Effector CD4-positive, alpha-beta T cell (primary cell): ENCODE data around the gene TUBB3.
"Not testable (repeated sequence)": the region's sequence is repeated elsewhere in the genome, so short reads cannot be mapped to it uniquely, and the experiment has no call there.

ENCODE experiments used
- DNase-seq: peaks from one replicate; pipeline ENCODE4 v3.0.0-alpha.2; 2020

TUBB3 gene

DNA sequence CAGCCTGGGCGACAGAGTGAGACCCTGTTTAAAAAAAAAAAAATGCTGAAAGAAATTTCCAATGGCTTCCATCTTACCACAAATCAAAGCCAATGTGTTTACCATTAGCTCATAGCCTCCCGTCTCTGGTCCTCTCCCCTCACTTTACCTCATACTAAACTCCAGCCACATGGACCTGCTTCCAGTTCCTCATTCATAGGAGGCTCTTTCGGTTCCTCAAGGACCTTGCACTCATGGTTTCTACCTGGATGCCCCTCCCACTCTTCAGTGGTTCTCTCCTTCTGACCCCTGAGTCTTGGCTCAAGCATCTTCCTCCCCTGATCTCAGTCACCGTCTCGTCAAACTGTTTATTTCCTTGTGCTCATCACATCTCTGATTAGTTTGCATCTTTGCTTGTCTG lies 21.6 kb downstream of the TUBB3 start:
- DNase-seq = no peak

DNA sequence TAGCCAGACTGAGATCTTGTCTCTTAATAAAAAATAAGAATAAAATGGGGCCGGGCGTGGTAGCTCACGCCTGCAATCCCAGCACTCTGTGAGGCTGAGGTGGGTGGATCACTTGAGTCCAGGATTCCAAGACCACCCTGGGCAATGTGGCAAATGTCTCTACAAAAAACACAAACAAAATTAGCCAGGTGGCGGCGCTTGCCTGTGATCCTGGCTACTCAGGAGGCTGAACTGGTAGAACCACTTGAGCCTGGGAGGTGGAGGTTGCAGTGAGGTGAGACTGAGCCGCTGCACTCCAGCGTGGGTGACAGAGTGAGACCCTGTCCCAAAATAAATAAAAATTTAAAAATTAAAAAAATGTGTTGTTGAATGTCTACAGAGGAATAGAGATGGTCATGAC lies 22.5 kb downstream of the TUBB3 start:
- no peak for DNase-seq

DNA sequence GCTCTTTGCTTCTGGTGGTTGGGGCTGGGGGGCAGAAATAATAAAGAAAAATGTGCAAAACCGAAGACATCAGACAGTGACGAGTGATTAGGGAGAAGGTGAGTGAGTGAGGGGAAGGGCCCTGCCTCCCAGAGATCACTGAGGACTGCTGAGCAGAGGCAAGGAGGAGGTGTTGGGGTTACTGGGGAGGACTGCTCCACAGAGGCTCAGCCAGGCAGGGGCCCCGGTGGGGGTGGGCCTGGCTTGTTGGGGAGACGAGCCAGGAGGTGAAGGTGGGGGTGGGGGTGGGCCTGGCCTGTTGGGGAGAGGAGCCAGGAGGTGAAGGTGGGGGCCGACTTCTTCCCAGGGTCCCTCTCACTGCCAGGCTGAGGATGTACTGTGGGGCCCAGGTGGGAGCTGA lies 23.4 kb downstream of the TUBB3 start:
- no peak for DNase-seq

DNA sequence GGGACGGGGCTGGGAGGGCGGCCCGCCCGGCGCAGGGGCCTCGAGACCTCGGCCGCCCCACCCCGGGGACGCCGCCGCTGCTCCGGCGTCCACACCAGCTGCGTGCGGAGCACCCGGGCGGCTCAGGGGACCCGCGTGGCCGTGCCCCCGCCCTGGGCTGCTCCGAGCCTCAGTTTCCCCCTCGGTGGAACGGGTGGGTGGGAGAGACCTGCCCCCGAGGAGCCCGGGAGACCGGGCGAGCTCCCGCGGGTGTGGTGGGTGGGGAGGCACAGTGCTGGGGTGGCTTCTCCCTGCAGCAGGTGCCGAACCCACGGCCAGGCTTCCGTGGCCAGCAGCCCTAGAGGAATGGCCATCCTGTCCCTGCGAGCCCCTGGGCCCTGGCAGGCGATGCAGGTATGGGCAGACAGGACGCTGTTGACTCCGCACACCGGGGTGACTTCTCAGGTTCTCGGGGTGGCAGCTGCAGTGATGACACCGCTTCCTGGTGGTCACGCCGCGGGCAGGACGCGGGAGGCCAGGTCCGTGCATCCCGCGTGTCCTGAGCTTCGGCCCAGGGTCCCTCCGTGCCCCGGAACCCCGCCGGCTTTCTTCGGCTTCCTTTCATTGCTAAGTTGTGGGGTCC lies 26.1 kb downstream of the TUBB3 start:
- DNase-seq = no peak

DNA sequence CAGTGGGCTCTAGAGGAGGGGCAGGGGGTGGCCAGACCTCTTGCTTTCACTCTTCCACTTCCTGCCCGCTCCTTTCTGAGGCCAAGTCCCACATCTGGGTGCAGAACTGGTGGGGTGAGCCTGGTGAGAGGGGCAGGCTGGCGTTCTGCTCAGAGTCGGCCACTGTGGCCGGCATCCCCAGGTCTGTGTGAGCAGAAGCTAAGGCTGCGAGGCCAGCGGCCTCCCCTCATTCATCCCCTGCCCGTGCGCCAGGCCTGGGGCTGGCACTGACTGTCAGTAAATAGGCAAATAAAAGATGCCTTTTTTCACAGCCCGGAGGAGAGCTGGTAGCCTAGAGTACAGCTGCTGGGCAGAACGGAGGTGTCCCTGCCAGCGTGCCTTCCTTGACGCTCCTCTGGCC lies 26.6 kb downstream of the TUBB3 start:
- DNase-seq = no peak

DNA sequence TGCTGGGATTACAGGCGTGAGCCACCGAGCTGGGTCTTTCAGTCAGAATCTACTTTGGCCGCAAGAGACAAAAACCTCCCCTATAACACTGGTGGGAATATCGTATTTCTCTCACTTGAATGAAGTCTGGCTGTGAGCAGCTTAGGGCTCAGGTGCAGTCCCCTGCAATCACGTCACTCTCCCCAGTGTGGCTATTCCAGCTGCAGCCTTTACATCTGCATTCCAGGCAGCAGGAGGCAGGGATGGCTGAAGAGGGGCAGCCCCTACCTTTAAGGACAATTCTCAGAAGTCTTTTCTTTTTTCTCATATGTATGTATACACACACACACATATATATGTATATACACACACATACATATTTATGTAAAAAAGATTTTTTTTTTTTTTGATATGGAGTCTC lies 28.4 kb downstream of the TUBB3 start:
- DNase-seq = no peak

DNA sequence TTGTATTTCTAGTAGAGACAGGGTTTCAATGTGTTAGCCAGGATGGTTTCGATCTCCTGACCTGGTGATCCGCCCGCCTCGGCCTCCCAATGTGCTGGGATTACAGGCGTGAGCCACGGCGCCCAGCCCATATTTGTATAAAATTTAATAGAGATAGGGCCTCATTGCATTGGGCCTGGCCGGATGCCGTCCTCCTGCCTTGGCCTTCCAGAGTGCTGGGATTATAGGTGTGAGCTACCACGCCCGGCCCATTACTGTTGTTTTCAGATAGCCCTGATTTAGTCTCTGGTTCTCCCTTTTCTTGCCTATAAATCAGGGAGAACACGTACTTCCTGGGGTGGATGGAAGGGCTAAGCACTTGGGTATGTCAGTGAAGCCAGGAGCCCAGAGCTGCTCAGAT lies 28.9 kb downstream of the TUBB3 start:
- DNase-seq = no peak

DNA sequence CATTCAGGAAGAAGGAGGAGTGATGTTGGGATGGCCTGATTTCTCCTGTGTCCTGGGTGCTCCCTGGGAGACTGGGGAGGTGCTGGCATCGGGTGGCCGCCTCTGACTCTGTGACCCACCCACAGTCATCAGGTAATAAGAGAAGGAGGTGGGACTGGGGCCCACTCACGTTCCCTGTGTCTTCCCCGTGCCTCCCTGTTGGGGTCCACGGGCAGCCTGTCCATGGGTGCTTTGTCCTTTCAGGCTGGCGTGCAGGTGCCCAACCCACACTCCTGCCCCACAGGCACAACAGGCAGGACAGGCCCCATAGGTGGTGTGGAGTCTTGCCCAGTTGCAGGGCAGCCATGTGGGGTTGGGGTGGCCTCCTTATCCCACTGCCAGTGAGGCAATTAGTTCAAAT lies 29.4 kb downstream of the TUBB3 start:
- DNase-seq = no peak

DNA sequence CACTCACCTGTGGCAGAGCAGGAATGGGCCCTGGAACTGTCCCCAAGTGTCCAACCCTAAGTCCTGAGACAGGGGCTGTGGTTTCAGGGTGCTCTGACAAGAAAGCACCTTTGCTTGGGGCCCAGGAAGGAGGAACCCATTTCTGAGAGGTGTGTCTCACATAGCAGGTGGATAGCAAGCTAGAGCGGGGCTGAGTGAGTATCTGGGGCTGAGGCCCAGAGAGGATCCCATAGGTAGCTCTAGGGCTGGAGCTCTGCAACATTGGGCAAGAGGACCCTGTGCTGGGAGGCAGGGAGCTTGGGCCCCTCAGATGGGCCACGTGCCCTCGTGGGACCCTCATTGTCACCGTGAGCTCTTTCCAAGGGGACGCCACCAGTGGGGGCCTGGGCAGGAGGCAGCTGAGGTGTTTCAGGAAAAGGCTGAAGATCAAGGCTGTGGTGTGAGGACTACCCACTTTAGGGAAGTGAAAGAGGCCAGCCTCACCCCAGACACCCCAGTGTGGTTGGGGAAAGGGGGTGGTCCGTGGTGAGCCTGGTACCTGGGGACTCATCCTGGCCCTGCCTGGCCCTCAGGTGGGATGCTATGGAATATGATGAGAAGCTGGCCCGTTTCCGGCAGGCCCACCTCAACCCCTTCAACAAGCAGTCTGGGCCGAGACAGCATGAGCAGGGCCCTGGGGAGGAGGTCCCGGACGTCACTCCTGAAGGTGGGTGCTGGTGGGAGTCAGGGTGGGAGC lies 30.7 kb downstream of the TUBB3 start:
- no peak for DNase-seq

DNA sequence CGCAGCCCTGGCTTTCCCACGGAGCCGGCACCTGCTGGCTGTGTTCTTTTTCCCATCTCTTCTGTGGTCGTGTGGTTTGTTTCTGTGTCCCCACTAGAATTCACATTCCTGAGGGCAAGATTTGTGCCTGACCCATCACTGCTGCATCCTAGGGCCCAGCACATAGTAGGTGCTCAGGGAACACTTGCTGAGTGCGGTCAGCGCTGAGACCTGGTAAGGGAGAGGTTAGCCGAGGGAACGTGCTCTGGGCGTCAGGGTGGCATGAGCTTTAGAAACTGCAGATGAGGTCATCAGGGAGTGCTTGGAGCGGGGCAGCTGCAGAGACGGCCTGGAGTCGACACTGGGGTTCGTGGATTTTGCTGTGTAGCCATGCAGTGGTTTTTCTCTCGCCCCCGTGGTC lies 31.3 kb downstream of the TUBB3 start:
- no peak for DNase-seq

DNA sequence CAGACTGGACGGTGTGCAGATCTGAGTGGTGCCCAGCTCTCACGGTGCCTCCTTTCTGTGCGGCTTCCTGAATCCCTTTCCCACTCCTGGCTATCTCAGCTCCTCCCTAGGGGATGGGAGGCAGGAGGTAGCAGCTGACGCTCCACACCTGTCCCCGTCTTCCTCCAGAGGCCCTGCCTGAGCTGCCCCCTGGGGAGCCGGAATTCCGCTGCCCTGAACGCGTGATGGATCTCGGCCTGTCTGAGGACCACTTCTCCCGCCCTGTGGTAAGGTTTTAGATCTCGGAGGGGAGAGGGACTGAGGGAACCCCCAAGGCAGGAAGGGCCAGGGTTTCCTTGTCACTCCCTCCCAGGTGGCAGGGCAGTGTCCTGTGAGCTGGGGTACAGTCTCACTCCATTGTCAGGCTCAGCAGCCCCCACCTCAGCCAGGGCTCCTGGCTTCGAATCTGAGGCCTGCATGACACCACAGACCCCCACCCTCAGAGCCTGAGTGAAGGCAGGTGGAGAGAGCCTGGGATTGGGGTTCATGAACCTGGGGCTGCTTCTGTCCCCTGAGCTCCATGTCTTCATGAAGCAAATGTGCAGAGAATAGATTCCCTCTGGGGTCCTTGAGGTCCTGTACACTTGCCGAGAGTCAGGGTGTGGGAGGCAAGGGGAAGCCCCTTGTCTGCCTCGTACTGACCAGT lies 32.0 kb downstream of the TUBB3 start:
- no peak for DNase-seq

DNA sequence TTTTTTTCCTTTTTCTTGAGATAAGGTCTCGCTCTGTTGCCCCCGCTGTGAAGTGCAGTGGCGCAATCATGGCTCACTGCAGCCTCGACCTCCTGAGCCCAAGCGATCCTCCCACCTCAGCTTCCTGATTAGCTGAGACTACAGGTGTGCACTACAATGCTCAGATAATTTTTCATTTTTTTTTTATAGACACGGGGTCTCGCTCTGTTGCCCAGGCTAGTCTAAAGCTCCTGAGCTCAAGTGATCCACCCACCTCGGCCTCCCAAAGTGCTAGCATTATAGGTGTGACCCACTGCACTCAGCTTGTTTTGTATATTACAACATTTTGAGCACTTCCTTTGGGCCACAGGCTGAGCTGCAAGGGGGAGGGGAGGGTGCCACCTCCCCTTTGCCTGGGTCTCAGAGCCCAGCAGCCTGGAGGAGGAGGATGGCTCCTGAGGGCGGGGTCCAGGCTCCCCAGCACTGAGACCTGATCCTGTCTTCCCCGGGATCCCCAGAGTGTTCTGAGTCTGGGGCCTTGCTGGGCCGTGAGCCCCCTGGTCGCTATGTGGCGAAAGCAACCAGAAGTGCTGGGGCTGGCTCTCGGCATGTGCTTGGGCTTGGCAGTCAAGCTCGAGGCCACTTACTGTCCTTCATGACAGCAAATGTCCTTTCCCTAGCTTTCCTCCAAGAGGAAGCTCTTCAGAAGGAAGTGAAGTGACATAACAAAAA lies 33.5 kb downstream of the TUBB3 start:
- no peak for DNase-seq

DNA sequence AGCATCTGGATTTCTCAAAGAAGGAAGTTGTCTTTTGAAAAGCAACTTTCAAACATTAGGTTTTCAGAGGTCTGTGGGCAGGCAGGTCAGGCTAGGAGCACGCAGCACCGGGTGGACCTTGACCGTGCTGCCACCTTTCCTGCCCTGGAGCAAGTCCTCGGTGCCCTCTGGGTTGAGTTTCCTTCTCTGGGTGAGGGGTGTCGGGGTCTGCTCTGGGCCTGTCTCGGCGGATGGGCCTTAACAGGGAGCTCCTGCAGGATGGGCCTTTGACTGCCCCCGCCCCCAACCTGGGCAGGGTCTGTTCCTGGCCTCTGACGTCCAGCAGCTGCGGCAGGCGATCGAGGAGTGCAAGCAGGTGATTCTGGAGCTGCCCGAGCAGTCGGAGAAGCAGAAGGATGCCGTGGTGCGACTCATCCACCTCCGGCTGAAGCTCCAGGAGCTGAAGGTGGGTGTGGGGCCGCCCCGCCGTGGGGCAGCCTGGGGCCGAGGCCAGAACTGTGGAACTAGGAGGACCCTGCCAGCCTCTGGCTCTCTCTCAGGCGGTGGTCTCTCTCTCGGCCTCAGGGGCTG lies 34.2 kb downstream of the TUBB3 start:
- DNase-seq = no peak

DNA sequence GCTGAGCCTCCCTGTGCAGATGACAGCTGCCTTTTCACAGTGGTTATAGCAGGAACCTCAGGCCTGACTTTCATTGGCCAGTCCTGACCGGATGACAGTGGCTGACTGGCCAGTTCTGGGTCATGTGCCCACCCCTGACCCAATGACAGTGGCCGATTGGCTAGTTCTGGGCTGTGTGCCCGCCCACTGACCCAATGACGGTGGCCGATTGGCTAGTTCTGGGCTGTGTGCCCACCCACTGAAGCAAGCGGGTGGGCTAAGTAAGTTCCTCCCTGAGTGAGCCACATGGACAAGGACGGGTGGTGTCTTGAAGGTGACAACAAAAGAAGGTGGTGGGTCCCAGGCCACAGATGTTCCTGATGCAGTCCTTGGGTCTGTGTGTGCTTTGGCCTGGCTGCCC lies 34.9 kb downstream of the TUBB3 start:
- no peak for DNase-seq

DNA sequence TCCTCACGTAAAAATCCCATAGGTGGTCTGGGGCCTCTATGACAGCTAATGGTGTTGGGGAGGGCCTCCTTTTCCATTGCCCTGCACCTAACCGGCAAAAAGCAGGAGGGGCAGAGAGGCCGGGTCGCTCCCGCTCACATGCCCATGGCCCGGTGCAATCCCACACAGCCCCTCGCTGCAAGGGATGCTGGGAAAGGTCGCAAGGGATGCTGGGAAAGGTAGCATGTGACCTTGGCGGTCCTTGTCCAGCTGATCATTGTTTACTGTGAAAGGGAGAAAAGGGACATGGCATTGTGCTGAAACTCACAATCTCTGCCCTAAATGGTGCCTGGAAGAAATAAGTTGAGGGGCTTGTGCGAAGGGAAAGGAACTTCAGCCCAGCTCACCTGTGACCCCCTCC lies 35.5 kb downstream of the TUBB3 start:
- DNase-seq = no peak

DNA sequence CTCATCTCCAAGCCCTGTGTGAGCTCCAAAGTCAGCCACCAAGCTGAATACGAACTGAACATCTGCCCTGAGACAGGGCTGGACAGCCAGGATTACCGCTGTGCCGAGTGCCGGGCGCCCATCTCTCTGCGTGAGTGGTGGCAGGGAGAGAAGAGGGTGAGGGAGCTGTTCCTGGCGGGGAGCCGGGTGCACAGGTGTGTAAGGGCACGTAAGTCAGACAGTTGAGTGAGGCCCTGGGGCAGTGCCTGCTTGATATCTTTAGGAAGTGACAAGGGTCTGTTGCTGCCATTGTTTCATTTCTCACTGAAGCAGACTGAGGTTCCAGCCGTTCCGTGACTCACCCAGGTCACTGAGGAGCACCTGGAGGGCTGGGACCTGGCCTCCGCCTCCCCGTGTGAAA lies 37.8 kb downstream of the TUBB3 start:
- no peak for DNase-seq

DNA sequence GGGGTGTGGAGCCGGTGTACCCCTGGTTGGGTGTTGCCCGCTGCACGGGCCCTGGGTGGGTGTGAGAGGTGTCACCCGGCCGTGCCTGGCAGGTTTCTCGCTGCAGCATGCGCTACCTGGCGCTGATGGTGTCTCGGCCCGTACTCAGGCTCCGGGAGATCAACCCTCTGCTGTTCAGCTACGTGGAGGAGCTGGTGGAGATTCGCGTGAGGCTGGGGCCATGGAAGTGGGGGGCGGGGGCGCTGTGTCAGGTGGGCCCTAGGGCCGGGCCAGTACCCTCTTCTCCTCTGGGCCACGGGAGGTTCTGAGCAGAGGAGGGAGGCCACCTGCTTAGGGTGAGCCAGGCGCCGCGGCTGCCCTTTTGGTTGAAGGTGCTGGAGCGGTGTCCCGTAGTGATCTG lies 38.8 kb downstream of the TUBB3 start:
- DNase-seq = no peak

DNA sequence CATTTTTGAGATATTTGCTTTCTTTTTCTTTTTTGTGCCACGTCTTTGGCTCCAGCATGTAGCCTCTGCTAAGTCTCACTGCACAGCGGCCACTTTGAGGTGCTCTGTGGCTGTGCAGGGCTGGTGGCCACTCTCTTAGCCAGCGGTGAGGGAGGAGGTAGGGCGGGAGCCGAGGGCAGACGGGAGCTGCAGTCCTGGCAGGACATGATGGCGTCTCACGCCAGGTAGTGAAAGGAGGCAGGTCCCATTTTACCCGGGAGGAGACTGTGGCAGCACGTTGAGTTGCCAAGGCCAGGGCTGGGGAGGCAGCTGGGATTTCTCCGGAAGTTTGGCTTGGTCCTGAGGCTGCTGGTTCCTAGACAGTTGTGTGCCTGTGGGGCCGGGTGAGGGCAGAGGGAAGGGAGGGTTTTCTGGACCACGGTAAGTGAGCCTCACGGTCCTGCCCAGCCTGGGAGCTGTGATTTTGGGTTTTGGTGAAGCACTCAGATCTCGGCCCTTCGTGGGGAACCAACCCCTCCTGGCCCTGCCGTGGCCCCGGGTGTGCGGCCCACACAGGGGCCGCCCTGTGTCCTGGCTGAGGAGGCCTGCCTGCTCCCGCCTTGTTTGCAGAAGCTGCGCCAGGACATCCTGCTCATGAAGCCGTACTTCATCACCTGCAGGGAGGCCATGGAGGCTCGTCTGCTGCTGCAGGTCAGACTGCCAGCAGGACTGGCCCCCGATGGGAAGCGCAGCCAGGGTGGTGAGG lies 39.8 kb downstream of the TUBB3 start:
- DNase-seq = no peak

DNA sequence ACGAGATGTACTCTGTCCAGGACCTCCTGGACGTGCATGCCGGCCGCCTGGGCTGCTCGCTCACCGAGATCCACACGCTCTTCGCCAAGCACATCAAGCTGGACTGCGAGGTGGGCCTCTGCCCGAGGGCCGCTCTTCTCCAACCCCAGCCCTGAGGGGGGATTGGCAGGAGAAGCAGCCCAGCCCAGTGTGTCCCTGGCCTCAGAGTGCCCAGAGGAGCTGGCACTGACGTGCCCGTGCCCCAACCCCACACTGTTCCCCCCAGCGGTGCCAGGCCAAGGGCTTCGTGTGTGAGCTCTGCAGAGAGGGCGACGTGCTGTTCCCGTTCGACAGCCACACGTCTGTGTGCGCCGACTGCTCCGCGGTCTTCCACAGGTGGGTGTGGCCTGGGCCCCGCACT lies 41.1 kb downstream of the TUBB3 start:
- no peak for DNase-seq

DNA sequence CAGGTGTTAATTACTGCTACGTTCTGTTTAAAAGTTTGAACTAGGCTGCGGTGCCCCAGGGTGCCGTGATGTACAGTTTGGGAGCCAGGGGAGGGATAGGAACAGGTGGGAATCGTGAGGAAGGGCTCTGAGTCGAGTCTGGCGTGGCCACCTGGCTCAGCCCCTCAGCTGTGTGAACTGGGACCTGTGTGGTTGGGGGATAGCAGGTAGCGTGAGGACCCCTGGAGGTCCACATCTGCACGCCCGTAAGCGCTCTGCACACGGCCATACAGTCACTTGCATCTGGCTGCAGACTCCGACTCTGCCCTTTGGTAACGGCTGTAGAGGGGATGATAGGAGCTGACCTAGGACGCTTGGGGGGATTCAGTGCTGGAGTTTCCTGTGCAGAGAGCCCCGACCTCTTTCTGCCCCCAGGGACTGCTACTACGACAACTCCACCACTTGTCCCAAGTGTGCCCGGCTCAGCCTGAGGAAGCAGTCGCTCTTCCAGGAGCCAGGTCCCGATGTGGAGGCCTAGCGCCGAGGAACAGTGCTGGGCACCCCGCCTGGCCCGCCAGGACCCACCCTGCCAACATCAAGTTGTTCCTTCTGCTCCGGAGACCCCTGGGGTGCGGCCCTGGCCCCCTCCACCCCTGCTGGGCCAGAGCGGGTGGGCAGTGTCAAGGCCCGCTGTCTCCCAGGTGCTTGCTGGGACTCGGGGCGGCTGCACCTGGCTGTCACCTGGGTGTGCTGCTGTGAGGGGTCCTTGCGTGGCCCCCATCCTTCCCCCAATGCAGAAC lies 42.5 kb downstream of the TUBB3 start:
- DNase-seq = no peak

DNA sequence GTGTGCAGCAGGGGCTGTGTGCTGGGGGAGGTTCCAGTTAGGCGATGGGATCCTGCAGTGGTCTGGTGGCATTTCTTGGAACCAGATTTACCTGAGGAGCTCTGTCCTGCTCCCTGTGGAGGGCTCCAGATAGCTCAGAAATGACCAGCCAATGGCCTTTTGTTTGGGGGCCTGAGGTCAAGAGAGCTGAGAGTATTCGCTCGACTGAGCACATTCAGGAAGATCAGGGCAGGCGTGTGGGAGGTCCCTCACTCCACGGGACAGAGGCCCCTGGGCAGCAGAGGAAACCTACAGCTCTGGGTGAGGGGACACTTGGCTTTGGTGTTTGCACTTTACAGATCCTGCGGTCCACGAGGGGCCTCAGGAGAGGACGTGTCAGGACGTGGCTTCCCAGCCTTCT lies 43.6 kb downstream of the TUBB3 start:
- DNase-seq = no peak

DNA sequence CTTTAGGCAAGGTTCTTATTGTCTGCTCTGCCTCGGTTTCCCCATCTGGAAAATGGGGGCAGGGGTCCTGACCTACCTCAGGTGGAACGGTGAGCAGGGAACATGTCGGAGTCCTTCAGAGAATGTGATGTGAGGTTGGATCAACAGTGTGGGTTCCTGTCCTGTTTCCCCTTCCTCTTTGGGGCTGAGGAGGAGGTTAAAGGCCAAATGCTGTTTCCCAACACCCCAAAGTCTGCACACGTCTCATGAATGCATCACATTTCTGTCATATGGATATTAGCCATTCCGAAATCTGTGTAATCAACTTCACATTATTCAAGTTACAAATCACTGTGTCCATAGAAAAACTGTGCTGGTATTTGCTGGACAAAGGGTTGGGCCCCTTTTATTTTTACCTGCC lies 44.3 kb downstream of the TUBB3 start:
- not testable (repeated sequence) for DNase-seq
